GM19324 (cell line): ENCODE data around the gene TBC1D14.
"Not testable (repeated sequence)": the region's sequence is repeated elsewhere in the genome, so short reads cannot be mapped to it uniquely, and the experiment has no call there.

ENCODE experiments used
- ATAC-seq: cut with Tn5 transposase; IDR thresholded peaks from one replicate; pipeline ENCODE4 v1.9.1; 2021; ENCODE audit warnings: mild to moderate bottlenecking, moderate library complexity; ENCODE audit not compliant: unreplicated experiment, low FRiP score

Gene TBC1D14

DNA sequence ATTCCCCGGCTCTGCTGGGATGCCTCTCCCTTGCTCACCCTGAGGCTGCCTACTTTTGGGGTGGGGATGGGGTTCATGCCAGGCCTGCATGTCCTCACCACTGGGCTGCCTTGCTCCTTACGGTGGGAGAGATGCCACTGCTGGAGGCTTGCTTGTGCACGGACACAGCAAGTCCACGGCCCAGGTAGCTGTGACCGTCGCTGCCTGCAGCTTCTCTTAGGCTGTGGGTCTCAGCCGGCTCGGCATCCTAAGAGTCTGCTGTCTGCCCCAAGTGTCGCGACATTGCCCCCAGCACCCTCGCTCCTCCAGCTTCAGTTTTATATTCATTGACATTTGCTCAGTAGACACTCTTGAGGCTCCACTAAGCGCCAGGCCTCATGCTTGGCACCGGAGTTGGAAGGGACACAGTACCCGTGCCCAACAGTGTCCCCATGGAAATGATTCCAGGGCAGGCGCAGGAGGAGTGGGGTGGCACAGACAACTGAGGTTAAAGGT is 58.3 kb downstream of the TBC1D14 start:
- ATAC-seq = no peak

DNA sequence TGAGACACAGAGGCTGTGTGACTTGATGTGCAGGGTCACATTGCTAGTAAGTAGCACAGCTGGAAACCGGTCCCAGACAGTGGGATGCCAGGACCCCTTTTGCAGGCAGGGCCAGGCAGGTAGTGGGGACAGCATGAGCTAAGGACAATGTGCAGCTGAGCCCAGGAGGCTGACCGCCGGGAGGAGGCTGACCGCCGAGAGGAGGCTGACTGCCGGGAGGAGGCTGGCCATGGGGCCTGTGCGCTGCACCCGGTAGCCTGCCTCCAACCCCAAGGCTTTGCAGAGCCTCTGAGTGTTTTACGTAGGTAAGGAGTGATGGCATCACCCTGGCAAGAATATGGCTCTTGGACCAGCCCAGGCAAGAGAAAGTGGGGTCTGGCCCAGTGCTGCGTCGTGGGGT is 58.9 kb downstream of the TBC1D14 start:
- no peak for ATAC-seq

GRCh38 chr4:6969826-6970800 is 60.5 kb downstream of the TBC1D14 start:
- no peak for ATAC-seq

DNA sequence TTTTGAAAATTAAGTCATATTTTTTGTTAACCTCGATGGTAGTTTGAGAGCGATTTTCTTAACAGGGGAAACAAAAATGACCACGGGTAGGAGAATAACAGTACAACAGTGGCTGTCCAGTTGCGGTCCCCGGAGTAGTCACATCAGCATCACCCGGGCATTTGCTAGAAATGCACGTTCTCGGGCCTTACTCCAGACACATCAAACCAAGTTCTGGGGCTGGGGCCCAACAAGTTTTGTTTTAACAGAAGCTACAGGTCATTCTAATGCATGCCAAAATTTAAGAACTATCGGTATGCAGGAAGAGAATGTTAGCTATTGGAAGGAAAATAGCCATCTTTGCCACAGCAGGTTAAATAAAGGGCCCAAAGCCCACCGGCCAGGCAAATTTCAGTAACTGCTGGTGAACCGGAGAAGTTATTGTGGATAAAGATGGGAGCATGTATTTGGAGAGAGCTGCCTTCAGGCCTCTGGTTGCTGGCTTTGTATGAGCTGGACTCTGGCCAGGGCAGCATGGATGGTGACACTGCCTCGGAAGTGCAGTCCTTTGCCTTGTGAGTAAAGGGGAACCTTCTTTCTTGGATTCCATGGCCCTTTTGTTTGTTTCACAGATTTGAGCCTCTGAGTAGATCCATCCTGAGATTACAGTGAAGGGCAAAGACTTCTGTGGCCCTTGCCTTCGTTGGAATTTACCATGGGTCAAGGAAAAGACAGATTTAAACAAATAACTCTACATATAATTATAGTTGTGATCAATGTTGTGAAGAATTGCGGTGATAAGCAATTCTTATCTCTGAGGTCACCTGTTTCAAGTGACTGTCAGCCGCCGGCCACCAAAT is 62.1 kb downstream of the TBC1D14 start:
- no peak for ATAC-seq

DNA sequence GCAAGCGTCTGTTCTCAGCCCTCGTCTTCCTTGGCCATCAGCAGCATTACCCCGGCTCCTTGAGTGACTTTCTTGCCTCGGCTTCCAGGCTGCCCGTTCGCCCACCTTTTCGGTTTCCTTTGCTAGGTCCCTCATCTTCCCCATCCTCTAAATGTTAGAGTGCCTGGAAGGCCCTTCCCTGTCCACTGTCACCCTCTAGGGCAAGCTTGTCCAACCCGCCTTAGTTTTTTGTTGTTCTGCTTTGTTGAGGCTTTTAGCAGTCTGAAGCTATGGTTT is 62.7 kb downstream of the TBC1D14 start:
- ATAC-seq = no peak

DNA sequence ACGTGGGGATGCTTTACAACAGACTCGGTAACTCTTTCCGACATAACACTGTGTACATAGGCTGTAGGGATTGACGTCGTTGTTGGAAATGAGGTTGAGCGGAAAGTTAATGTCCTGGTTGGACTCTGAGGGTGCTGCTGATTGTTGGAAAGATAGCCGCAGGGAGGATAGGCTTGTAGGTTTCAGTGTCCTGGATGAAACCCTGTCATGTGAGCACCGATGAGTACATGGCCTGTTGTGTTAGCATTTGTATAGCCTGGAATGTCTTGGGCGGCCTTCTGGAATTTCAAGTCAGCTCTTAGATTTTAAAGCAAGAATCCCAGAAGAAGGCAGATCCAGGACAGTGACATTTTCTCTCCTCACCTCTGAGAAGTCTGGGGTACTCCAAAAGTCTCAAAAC is 63.3 kb downstream of the TBC1D14 start:
- ATAC-seq = no peak

DNA sequence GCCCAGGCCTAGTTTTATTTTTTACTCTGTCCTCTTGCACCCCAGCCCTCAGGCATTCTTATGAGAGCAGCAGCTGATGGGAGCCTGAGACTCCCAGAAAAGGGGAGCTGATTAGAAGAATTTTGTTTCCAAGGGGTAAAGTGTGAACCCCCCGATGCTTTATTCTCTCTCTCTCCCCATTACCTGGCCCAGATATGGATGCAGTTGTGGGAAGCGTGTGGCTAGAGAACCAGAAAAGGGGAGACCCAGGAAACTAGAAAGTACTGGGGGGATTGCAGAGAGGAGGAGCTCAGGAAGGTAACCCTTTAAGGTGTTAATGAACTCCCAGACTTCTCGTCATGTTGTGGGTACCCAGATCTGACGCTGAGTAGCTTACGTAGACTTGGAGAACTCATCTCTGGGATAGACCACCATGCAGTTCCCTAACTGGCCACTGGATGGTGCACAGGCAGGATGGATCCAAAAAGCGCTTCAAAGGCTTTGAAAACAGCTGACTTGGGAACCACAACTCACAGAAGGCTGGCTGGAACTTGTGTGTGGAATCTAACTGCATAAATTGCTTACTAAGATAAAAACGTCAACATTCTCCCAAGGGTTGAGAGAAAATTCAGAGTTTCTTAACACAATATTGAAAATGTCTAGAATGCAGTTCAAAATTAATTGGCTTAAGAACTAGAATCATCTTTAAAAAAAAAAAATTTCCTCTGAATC is 64.7 kb downstream of the TBC1D14 start:
- ATAC-seq = peak; percentile 57

DNA sequence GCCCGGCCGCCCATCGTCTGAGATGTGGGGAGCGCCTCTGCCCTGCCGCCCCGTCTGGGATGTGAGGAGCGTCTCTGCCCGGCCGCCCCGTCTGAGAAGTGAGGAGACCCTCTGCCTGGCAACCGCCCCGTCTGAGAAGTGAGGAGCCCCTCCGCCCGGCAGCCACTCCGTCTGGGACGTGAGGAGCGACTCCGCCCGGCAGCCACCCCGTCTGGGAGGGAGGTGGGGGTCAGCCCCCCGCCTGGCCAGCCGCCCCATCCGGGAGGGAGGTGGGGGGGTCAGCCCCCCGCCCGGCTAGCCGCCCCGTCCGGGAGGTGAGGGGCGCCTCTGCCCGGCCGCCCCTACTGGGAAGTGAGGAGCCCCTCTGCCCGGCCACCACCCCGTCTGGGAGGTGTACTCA is 68.2 kb downstream of the TBC1D14 start:
- not testable (repeated sequence) for ATAC-seq

GRCh38 chr4:6983544-6984142 is 74.0 kb downstream of the TBC1D14 start:
- ATAC-seq = no peak

DNA sequence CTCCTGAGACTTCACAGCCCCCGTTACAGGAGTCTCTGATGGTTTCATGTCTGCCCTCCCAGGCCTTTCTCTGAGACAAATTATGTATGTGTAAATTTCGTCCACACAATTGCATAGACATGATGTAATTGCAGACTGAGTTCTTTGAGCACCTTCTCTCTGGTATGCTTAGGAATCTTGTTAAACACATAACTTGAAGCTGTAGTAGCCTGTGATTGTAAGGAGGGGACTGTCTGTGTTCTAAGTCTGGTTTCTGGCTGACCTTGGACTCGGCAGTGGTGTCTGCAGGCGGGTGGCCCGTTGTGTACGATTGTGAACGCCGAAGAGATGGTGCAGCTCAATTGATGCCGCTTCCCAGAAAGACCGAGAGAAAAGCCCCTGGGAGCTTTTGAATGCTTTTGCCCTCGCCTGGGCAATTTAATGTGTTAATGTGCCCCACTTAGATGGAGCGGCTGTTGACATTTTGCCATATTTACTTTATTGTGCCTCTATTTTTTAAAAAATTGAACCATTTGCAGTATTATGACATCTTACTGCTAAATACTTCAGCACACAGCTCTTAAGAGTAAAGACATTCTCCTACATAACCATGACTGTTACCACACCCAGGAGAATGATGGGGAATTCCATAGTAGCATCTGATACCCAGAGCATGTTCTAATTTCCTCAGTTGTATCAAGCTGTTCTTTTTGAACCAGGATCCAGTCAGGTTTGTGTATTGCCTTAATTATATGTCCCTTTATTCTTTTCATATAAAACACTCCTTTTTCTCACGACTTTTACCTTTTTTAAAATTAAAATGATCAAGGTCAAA is 75.2 kb downstream of the TBC1D14 start:
- no peak for ATAC-seq

GRCh38 chr4:6986072-6986780 is 76.6 kb downstream of the TBC1D14 start:
- ATAC-seq = no peak

DNA sequence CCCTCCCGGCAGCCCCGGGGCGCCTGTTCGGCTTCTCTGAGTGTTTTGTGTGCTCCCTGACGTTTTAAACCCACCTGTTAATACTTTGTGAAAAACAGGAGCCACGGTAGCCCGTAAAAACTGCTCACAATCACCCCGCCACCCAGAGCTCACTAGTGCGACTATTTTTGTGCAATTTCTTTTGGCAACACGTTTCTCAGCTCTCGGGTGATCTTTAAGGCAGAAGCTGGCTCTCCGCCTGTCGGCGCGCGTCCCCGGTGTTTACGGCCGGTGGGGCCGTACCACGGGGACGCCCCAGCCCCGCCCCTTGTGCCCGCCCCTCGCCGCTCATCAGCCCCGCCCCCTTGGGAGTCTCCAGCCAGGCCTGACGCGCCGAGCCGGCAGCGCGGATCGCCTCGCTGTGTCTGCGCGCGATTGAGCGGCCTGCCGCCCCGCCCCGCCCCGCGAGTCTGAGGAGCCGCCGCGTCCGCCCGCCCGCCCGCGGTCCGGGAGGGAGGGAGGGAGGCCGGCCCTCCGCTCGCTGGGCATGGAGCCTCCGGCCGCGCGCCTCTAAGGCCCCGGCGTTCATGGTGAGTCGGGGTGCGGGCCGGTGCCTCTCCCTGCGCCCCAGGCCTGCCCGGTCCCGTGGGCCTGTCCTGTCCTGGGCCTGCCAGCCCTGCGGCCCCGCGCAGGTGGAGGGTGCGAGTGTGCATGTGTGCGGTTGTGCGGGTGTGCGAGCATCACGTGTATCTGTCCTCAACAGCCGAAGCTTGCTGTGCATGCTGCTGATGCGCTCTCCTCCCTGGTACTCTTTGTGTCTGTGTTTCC is 77.4 kb downstream of the TBC1D14 start:
- ATAC-seq = peak; percentile 81

GRCh38 chr4:6987588-6987961 is 77.9 kb downstream of the TBC1D14 start:
- ATAC-seq = no peak

- ATAC-seq = no peak
These were observed 78.5 kb downstream of the TBC1D14 start for GRCh38 chr4:6988016-6988715.

DNA sequence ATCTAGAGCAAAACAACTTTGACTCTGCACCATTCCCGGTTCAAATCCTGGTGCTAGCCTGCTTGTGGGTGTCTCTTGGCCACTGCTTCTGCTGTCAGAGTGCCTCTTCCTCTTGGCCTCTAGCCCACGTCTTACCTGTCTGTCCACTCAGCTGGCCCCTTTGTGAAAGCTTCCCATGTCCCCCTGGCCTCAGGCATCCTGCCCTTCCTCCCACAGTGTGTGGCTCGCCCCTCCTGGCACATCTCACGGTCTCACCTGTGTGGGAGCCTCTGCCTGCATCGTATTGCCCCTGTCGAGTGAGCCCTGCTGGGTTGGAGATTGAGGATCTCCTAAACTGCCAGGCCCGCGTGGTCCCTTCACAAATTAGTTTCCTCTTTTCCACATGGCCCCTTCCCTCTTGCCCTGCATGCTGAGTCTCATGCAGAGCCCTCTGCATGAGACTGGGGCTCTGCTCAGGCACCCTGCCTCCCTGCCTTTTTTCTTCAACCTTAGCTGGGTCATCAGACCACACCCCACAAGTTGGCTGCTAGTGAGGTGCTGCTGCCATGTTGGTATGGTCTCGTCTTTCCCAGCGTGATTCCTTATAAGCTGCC is 79.8 kb downstream of the TBC1D14 start:
- no peak for ATAC-seq

- ATAC-seq = no peak
These were observed 81.0 kb downstream of the TBC1D14 start for GRCh38 chr4:6990661-6991060.

DNA sequence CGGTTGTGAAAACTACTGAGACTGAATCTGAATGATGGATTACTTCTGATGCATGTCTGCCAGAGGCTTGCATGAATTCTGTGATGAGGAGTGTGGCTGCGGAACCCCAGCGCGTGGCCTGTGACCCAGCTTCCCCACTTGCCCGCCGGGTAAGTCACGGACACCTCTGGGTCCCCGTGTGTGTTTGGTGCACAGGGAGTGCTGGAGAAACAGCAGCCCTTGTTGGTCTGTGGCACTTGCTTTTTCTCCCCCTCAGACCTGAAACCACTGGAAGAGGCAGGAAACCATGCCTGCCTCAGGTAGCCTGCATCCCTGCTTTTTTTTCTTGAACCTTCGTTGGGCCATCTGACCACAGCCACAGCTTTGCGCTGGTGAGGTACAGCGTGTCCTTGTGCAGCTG is 81.6 kb downstream of the TBC1D14 start:
- ATAC-seq = no peak
